Stimulated activated CD8-positive, alpha-beta memory T cell treated with anti-CD3 and anti-CD28 coated beads, Interleukin-15, amount 100 ng/mL, for 4 hours (primary cell): ENCODE measurements around the gene SAMHD1.
"Not testable (repeated sequence)": the region's sequence is repeated elsewhere in the genome, so short reads cannot be mapped to it uniquely, and the experiment has no call there.

Source experiments
- DNase-seq, 2 donors: peaks; one replicate each; pipeline ENCODE4 v3.0.0-alpha.2; 2020; ENCODE audit warnings: low read depth in 2 of 2

The SAMHD1 gene

DNA sequence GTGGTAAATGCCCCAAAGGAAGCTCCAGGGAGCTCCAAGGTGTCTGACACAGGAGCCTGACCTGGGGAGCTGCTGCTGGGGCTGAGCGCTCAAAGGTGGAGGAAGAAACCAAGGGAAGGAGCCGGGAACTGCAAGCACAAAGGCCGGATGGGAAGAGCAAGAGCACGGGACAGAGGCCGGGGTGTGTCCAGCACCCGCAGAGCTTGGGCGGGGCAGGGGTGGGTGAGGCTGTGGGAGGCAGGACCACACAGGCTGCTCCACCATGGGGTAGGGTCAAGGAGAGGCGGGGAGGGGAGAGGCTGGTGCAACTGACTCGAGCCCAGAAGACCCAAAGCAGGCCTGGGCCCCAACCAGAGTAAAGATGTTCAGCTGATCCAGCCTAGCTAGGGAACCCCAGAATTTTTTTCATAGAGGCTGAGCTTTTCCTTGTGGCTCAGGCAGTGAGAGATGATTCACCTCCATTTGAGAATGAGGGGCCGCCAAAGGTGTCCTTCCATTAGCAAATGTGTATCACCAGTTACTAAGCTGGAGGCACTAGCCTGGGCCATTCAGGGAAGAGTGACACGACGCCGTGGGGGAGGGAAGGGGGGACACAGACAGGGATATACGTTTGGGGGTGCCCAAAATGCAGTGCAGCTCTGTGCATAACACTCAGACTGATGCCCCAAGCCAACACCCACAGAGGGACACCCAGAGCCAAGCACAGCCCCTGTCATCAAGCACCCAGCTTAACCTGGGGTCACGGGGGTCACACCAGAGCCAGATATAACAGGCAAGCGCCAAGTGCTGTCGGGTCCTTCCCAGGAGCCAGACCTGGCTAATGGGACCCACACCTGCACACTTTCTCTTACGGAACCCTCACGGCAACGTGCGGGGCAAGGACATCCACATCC is 96.9 kb downstream of the SAMHD1 start:
- DNase-seq, result no peak

DNA sequence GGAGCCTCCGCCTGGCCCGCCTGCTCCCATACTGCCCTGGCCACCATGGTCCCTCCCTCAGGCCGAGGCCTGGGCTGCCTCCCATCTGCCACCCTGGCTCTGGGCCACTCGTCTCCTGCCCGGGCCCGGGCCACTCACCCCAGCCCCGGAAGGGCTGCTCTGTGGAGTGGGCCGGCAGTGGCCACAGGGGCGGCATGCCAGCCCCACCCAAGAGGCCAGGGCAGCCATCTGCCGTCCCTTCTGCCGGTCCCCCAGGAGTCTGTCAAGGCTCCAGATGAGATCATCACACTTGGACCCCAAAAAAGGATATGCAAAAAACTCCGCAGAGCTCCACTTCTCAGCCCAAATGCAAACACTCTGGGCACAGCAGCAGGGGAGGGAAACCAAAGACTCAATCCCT is 99.3 kb downstream of the SAMHD1 start:
- no peak for DNase-seq

DNA sequence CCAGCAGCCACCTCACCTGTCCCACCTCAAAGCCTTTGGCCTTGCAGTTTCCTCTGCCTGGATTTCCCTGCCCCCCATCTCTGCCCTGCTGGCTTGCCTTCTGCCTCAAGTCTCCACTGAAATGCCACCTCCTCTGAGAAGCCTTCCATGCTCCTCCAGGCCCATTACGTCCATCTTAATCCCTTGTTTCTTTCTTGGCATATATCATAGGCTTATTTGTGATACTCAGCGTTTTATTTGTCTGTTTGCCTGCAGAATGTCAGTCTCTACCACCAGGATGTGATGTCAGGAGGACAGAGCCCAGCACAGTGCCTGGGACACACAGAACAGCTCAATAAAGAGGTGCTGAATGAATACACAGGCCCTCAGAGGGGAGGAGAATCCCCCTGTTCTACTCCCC is 100.0 kb downstream of the SAMHD1 start:
- no peak for DNase-seq

DNA sequence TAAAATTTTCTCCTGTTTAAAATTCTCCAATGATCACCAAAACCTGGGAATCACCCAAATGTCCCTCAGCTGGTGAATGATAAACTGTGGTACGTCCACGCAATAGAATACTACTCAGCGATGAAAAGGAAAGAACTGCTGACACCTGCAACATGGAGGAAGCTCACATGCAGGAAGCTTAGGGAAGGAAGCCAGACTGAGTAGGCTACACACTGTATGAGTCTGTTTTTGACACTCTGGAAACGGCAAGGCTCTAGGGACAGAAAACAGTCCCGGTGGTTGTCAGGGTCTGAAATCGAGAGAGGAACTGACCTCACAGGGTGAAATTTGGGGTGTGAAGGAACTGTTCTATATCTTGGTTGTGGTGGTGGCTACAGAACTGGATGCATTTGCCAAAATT is 100.7 kb downstream of the SAMHD1 start:
- no peak for DNase-seq

DNA sequence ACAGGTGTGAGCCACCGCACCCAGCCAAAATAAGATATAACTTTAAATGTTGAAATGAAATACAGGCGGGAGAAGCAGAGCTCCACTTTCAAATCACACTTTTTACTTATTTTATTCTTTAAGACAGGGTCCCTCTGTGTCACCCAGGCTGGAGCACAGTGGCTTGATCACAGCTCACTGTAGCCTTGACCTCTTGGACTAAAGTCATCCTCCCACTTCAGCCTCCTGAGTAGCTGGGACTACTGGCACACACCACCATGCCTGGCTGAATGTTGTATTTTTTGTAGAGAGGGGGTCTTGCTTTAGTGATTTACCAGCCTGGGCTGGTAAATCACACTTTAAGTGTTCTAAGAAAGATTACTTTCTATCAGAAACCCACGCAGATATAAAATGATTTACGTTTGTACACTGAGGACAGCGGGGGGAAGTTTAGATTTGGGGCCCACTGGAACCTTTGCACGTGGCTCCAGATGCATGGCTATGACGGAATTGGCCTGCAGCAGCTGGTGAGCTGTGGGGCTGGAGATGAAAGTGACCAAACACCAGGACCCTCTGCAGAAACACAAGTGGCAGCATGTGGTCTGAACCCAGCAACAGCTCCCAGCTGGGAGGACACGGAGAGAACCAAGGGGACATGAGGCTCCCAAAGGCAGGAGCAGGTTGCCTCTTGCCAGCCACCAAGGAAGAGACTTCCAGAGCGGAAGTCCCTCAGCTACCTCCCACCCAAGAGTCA is 102.0 kb downstream of the SAMHD1 start:
- no peak for DNase-seq

DNA sequence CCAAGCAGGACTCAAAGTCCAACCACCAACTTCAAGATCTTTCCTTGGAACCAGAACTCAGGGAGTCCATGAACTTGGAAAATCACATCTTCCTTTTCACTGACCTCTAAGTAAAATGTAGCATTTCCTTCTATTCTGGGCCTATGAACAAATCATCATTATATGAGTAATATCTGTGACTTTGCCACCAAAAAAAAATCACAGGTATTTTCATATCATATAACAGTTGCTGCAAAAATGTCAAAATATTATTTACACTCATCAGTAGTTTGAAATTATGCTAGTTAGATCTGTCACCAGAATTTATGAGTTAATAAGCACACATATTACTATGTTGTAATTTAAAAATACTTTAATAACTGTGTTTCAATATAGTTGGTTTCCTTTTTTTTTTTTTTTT is 102.8 kb downstream of the SAMHD1 start:
- no peak for DNase-seq

DNA sequence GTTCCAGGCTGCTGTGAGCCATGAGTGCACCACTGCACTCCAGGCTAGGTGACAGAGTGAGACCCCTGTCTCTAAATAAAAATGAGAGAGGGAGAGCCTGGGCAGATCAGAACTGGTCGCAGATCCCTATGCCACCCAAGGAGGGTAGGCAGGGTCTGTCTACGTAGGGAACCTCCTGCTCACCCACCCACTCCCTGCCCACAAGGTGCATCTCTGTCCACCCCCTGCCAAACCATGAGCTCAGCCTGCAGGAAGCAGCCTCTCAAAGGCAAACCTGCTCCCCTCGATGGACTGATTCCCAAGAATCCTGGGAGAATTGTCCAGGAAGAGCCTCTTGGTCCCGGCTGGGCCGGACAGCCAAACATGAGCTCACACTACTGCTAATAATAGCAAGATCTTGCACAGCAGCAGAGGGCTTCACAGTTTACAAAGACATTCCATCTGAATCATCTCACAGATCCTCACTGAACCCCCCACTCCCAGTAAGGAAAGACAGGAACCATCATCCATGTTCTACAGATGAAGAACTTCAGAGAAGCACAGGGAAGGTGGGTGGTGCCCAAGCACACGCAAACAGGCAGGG is 103.3 kb downstream of the SAMHD1 start:
- DNase-seq, result no peak

DNA sequence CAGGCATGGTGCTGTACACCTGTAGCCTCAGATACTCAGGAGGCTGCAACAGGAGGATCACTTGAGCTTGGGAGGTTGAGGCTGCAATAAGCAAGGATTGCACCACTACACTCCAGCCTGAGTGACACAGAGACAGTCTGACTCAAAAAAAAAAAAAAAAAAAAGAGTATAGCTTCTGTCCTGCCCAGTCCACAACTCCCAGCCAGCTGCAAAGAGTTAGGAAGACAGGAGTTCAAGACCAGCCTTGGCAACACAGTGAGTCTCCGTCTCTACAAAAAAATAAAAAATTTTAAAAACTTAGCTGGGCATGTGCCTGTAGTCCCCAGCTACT is 103.8 kb downstream of the SAMHD1 start:
- DNase-seq, result no peak

DNA sequence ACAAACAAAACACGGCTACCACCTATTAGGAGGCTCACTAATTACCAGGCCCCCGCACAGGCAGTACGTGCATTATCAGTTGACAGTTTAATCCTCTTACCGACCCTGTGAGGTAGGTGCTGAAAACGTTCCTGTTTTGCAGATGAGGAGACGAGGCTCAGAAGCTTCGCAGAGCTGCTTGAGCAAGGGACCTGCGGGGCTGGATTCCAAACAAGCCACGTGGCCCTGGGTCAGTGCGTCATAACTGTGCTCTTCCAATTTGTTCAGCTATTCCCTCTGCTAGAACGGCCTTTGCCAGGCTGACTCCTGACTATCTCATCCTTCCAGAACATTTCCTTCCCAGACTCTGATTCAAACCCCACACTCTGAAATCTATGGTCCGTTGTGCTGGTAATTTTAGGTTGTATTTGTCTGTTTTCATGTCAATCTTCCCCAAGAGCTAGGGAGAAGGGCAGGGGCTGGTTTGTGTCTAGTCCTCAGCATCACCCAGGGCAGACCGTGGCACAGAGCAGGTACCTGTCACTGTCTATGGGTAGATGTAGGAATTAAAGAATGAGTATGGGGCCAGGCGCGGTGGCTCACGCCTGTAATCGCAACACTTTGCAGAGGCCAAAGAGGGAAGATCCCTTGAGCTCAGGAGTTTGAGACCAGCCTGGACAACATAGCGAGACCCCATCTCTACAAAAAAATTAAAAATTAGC is 104.3 kb downstream of the SAMHD1 start:
- no peak for DNase-seq

DNA sequence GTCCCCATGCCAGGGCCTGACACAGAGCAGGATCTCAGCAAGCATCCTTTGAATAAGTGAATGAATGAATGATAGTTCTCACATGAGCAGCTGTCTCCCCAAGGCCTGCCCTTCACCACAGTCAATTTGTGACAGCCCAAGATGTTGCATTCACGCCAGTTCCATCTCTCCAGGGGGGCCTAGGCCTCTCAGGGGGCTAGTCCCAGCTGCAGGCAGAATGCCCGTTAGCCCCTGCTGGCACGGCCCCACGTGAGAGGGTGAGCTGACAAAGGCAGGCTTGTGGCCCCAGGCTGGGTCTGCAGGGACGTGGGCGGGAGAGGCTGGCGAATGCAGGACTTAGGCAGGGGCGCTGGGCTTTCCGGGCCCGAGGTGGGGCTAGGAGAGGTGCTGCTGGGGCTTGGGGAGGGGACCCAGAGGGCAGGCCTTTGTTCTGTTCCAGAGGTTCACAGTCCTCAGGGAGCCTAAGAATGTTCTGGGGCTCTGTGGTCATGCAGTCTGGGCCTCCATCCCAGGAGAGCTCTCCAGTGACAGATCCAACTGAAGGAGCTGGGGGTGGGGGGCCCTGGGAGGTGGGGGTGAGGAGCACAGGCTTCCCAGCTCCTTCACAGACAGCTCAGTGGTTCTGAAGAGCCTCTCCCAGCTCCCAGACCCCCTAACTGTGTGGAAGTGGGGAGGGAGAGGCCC is 106.1 kb downstream of the SAMHD1 start:
- no peak for DNase-seq

DNA sequence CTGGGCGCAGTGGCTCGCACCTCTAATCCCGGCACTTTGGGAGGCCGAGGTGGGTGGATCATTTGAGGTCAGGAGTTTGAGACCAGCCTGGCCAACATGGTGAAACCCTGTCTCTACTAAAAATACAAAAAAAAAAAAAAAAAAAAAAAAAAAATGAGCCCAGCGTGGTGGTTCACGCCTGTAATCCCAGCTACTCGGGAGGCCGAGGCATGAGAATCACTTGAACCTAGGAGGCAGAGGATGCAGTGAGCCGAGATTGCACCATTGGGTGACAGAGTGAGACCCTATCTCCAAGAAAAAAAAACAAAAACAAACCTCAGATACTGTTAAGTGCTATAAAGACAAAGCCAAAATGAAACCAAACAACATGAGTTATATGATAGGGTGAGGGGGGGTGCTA is 110.5 kb downstream of the SAMHD1 start:
- DNase-seq, result not testable (repeated sequence)
